Skeletal muscle tissue (tissue), 4 donors: ENCODE results near the gene HSD17B4. TPM values are rescaled to one million over a fixed set of nuclear protein-coding genes. Genes with fewer than 3 reads are reported as not detected.

Experiments
- H3K27ac ChIP-seq: one replicate; pipeline ENCODE4 v1.7.0; 2013; ENCODE audit warnings: mild to moderate bottlenecking, low read depth, low read length, inconsistent platforms
- H3K27me3 ChIP-seq, 3 donors: one replicate each; pipeline ENCODE4 v1.7.0; 2013; ENCODE audit warnings: low read length in 3 of 3; ENCODE audit not compliant: control insufficient read depth in 3 of 3, insufficient read depth in 3 of 3
- H3K36me3 ChIP-seq, 3 donors: one replicate each; pipeline ENCODE4 v1.7.0; 2013; ENCODE audit warnings: low read length in 3 of 3; ENCODE audit not compliant: control insufficient read depth in 3 of 3, insufficient read depth in 3 of 3
- H3K4me1 ChIP-seq, 3 donors: one replicate each; pipeline ENCODE4 v1.7.0; 2013; ENCODE audit warnings: low read length in 3 of 3, mild to moderate bottlenecking in 3 of 3; ENCODE audit not compliant: control insufficient read depth in 3 of 3, insufficient read depth in 3 of 3
- H3K4me3 ChIP-seq, 3 donors: one replicate each; pipeline ENCODE4 v1.7.0; 2013; ENCODE audit warnings: low read length in 3 of 3
- H3K9ac ChIP-seq, 3 donors: one replicate each; pipeline ENCODE4 v1.7.0; 2013; ENCODE audit warnings: low read length in 3 of 3, mild to moderate bottlenecking in 3 of 3, moderate library complexity in 2 of 3, low read depth in 1 of 3
- H3K9me3 ChIP-seq, 3 donors: one replicate each; pipeline ENCODE4 v1.7.0; 2013; ENCODE audit warnings: low read length in 3 of 3; ENCODE audit not compliant: control insufficient read depth in 3 of 3
- total RNA-seq: library from RNA; depleted of rRNA; stranded (reverse); fragments of >200 nt; gene quantifications from one replicate; pipeline ENCODE4 v1.2.3, GENCODE V29; 2014
- donor health status: Osteomylitis.

The HSD17B4 gene
- total RNA-seq, 1 donor from 2014 or later, result 142 TPM

GRCh38 chr5:119521232-119521631 lies 68.9 kb downstream of the HSD17B4 start:
- Histone ChIP-seq H3K9ac (no peak overlapping the region), H3K27me3 (no peaks in the 10 kb centered on the region), H3K4me3 (no peak overlapping the region), H3K36me3 (peaks cover 2 to 27% (median 17%) of the 10 kb centered on the region in 3 donors), H3K27ac (no peak overlapping the region), H3K9me3 (no peaks in the 10 kb centered on the region), H3K4me1 (no peaks in the 10 kb centered on the region)

GRCh38 chr5:119522841-119523240 lies 70.5 kb downstream of the HSD17B4 start:
- Histone ChIP-seq H3K9me3 (no peaks in the 10 kb centered on the region), H3K4me3 (no peak overlapping the region), H3K27ac (no peak overlapping the region), H3K4me1 (no peaks in the 10 kb centered on the region), H3K9ac (no peak overlapping the region), H3K36me3 (peaks cover 2 to 26% (median 19%) of the 10 kb centered on the region in 3 donors), H3K27me3 (no peaks in the 10 kb centered on the region)

- Histone ChIP-seq H3K4me1 (no peaks in the 10 kb centered on the region), H3K9ac (no peak overlapping the region), H3K27ac (no peak overlapping the region), H3K4me3 (no peak overlapping the region), H3K36me3 (peaks cover 0 to 19% (median 18%) of the 10 kb centered on the region in 3 donors), H3K27me3 (no peaks in the 10 kb centered on the region), H3K9me3 (no peaks in the 10 kb centered on the region)
These were observed 72.2 kb downstream of the HSD17B4 start for GRCh38 chr5:119524485-119524884.

- Histone ChIP-seq H3K27me3 (no peaks in the 10 kb centered on the region), H3K9ac (no peak overlapping the region), H3K9me3 (no peaks in the 10 kb centered on the region), H3K4me3 (no peak overlapping the region), H3K36me3 (peaks cover 2 to 25% (median 14%) of the 10 kb centered on the region in 3 donors), H3K4me1 (no peaks in the 10 kb centered on the region), H3K27ac (no peak overlapping the region)
These were observed 75.1 kb downstream of the HSD17B4 start for GRCh38 chr5:119527351-119527750.

- no peak overlapping the region for H3K4me3 ChIP-seq
- H3K9ac ChIP-seq, result no peak overlapping the region
- H3K4me1 ChIP-seq, result no peaks in the 10 kb centered on the region
- H3K9me3 ChIP-seq, result no peaks in the 10 kb centered on the region
- peaks cover 2 to 25% (median 14%) of the 10 kb centered on the region in 3 donors for H3K36me3 ChIP-seq
- no peaks in the 10 kb centered on the region for H3K27me3 ChIP-seq
- no peak overlapping the region for H3K27ac ChIP-seq
These were observed 77.5 kb downstream of the HSD17B4 start for GRCh38 chr5:119529811-119530210.

- Histone ChIP-seq H3K9ac (no peak overlapping the region), H3K36me3 (peaks cover 5 to 25% (median 18%) of the 10 kb centered on the region in 3 donors), H3K27me3 (no peaks in the 10 kb centered on the region), H3K27ac (no peak overlapping the region), H3K4me3 (no peak overlapping the region), H3K9me3 (no peaks in the 10 kb centered on the region), H3K4me1 (no peaks in the 10 kb centered on the region)
These were observed 80.3 kb downstream of the HSD17B4 start for GRCh38 chr5:119532637-119533036.

- H3K36me3 ChIP-seq, result peaks cover 13 to 29% (median 24%) of the 10 kb centered on the region in 3 donors
- H3K27ac ChIP-seq, result no peak overlapping the region
- no peaks in the 10 kb centered on the region for H3K9me3 ChIP-seq
- no peaks in the 10 kb centered on the region for H3K4me1 ChIP-seq
- H3K9ac ChIP-seq, result no peak overlapping the region
- H3K27me3 ChIP-seq, result no peaks in the 10 kb centered on the region
- H3K4me3 ChIP-seq, result no peak overlapping the region
These were observed 85.4 kb downstream of the HSD17B4 start for GRCh38 chr5:119537704-119538103.

GRCh38 chr5:119541716-119542115 lies 89.4 kb downstream of the HSD17B4 start:
- H3K4me3 ChIP-seq, result no peak overlapping the region
- H3K27ac ChIP-seq, result no peak overlapping the region
- H3K9me3 ChIP-seq, result no peaks in the 10 kb centered on the region
- H3K36me3 ChIP-seq, result peaks cover 13 to 29% (median 24%) of the 10 kb centered on the region in 3 donors
- H3K9ac ChIP-seq, result no peak overlapping the region
- no peaks in the 10 kb centered on the region for H3K4me1 ChIP-seq
- H3K27me3 ChIP-seq, result no peaks in the 10 kb centered on the region

GRCh38 chr5:119551819-119552218 lies 99.5 kb downstream of the HSD17B4 start:
- Histone ChIP-seq H3K27me3 (no peaks in the 10 kb centered on the region), H3K4me1 (no peaks in the 10 kb centered on the region), H3K9me3 (peaks cover 0 to 3% (median 2%) of the 10 kb centered on the region in 3 donors), H3K27ac (no peak overlapping the region), H3K9ac (no peak overlapping the region), H3K4me3 (no peak overlapping the region), H3K36me3 (no peaks in the 10 kb centered on the region)

- H3K36me3 ChIP-seq, result no peaks in the 10 kb centered on the region
- no peak overlapping the region for H3K27ac ChIP-seq
- no peaks in the 10 kb centered on the region for H3K27me3 ChIP-seq
- H3K4me3 ChIP-seq, result no peak overlapping the region
- H3K9me3 ChIP-seq, result peaks cover 0 to 3% (median 2%) of the 10 kb centered on the region in 3 donors
- H3K9ac ChIP-seq, result no peak overlapping the region
- H3K4me1 ChIP-seq, result no peaks in the 10 kb centered on the region
These were observed 102.3 kb downstream of the HSD17B4 start for GRCh38 chr5:119554597-119554996.

GRCh38 chr5:119570910-119571309 lies 118.6 kb downstream of the HSD17B4 start:
- Histone ChIP-seq H3K27me3 (no peaks in the 10 kb centered on the region), H3K36me3 (no peaks in the 10 kb centered on the region), H3K4me1 (no peaks in the 10 kb centered on the region), H3K9me3 (no peaks in the 10 kb centered on the region), H3K9ac (no peak overlapping the region), H3K27ac (no peak overlapping the region), H3K4me3 (no peak overlapping the region)
